NCI-H82 (cell line): ENCODE measurements around the gene CPNE4.

Experiments used
- DNase-seq: peaks from one replicate; lab custom pipeline; 2025; lab: John Stamatoyannopoulos, UW

CPNE4 gene

GRCh38 chr3:131880948-131881347 lies 153.9 kb downstream of the CPNE4 start:
- no peak for DNase-seq

- no peak for DNase-seq
Measured at GRCh38 chr3:131868203-131868602, 166.6 kb downstream of the CPNE4 start.

DNA sequence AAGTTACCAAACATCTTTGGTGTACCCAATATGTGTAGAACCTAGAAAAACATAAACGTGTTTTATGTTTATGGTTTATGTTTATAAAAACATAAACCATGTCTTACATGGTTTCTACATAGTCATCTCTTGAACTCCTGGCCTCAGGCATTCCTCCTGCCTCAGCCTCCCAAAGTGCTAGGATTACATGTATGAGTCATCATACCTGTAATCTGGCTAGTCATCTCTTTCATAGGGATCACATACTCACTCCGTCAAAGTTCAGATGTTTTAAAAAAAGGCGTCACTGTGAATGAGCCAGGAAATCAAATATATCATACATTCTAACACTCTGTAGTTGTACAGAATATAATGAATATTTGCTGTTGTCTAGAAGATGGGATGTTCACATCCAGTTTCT lies 178.6 kb downstream of the CPNE4 start:
- no peak for DNase-seq

- DNase-seq = no peak
Measured at GRCh38 chr3:131850223-131850622, 184.6 kb downstream of the CPNE4 start.

GRCh38 chr3:131849616-131850015 lies 185.2 kb downstream of the CPNE4 start:
- peak; percentile 38 for DNase-seq

GRCh38 chr3:131847966-131848510 lies 186.8 kb downstream of the CPNE4 start:
- no peak for DNase-seq

DNA sequence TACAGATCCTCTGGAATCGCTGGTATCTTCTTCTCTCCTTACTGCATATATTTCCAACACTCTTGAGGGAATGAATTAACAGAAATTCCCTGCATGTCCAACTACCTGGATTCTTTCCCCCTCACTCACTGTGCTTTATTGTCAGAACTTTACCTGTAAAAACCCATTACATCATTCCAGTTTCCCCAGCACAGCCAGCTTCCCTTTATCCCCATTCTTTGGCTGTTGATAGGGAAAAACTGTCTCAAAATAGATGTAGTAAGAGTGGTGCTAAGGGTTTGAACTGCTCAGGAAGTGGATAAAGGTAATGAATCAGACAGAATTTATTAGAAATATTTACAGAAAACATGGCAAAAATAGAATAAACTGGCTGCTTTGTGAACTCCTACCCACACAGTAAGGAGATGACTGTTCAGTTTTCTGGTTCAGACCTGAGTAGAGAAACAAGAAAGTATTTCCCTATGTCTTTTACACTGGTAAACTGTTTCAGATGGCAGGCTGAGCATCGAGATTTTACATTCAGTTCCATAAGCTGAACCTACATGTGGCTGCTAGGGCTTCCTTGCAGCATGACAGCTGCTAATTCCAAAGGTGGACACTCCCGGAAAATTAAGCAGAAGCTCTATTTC lies 188.4 kb downstream of the CPNE4 start:
- DNase-seq = no peak

DNA sequence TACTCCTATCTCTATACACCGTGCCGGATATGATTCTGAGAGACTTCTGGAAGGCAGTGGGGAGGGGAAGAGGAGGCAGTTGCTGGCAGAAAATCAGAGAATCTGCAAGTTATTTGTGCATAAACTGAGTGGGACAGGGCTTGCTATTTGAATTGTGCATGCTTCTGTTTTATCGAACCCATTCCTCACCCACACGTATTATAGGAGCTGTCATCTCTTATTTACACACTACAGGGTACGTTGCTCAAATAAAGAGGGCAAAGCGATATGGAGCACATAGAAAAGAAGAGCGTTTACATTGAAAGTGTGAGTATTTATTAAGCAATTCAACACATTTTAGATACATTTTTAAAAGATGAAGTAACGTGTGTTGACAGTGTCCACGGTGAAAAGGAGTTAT lies 191.6 kb downstream of the CPNE4 start:
- no peak for DNase-seq

- no peak for DNase-seq
Measured at GRCh38 chr3:131840156-131840797, 194.5 kb downstream of the CPNE4 start.

GRCh38 chr3:131835906-131836305 lies 198.9 kb downstream of the CPNE4 start:
- DNase-seq = no peak

DNA sequence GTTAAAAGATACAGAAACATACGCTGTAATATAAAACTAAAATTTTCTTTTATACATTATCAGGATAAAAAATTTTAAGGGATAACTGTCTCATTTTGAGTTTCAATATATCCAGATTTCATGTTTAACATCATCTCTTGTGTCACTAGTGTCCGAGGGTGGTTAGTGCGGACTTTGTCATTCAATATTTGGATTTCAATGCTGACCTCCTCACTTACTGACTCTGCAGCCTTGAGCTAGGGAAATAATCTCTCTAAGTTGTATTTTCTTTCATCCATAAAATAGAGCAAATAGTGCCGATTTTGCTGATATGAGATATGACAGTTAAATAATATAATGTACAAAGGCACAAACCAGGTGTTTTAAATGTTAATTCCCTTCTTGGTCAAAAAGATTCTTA lies 203.2 kb downstream of the CPNE4 start:
- no peak for DNase-seq

GRCh38 chr3:131821191-131821762 lies 213.5 kb downstream of the CPNE4 start:
- DNase-seq = no peak

DNA sequence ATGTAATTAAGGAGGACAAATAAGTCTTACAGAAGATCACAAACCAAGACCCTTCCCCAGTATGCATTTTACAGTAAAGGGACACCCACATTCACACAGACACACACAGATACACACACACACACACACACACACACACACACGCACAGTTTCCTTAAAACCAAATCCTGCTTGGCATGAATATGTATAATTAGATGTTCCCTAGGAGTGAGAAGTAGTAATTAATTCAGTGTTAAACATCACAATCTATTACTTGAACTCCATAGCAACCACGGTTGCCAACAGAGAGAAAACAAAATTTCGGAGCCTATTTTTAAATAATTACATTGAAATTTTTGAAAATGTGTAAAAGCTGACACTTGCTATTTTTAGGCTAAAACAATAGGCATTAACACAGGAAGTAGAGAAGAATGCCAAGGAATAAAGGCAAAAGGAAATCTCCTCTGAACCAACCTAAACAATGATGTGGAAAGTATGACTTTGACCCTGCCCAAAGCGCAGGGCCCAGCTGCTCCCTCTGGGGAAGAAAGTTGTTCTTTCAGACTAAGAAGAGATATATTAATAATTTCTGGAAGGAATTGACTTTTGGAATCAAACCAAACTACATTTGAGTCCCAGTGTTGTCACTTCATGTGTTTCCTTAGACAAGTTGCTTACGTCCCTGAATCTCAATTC lies 215.3 kb downstream of the CPNE4 start:
- no peak for DNase-seq

GRCh38 chr3:131812433-131812832 lies 222.4 kb downstream of the CPNE4 start:
- DNase-seq = no peak

- DNase-seq = no peak
Measured at GRCh38 chr3:131811481-131811880, 223.3 kb downstream of the CPNE4 start.

GRCh38 chr3:131807822-131808221 lies 227.0 kb downstream of the CPNE4 start:
- DNase-seq = no peak

DNA sequence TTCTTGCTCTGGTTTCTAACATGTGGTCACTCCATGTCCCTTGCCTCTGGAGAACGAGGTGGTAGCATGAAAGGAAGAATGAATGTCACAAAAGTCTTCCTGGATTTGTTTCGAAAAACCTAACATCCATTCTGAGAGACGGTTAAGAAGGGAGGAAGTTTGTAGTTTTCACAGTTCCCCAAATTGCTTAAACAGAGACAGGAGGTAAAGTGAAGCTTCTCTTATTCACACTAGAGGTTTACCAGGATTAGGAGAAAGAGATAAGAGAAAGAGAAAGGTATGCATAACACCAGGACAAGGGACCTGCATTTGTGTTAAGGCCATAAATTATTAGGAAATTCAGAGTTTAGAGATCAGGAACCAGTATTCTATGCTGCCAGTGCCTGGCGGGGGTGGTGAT lies 228.1 kb downstream of the CPNE4 start:
- no peak for DNase-seq

DNA sequence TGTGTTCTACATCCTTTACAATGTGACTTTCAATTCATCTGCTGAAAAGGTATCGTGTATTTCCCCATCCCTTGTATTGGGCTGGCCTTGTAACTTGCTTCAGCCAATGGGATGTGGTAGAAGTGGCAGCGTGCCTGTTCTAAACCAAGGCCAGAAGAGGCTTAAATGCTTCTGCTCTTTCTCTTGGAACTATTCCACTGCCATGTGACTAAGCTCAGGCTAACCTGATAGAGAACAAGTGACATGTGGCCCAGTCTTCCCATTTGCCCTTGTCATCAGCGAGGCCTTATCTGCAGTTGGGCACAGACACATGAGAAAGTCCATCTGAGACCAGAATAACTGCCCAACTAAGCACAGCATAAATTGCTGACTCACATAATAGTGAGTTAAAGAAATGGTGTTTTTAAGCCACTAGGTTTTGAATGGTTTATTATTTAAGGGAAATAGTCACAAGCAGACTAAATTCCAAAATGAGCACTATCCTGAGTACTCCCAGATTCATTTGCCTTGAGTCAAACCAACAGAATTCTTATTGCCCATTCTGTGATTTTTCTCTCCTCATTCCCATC lies 230.2 kb downstream of the CPNE4 start:
- DNase-seq = peak; percentile 15

DNA sequence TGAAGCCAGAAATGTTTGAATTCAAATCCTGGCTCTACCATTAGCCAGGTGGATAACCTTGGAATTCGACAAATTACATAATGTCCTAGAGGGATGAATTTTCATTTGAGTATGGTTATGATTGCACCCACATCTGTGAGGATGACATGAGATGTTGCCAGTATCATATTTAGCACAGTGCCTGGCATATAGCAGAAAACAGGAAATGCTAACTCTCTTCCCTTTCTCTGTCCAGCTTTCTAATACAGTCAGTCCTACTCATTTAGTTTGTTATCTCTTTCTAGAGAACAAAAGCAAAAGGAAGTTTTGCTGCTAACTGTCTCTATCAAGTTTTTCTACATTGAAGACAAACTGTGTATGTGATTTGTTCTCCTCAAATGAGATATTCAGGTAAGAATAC lies 231.7 kb downstream of the CPNE4 start:
- DNase-seq = no peak

DNA sequence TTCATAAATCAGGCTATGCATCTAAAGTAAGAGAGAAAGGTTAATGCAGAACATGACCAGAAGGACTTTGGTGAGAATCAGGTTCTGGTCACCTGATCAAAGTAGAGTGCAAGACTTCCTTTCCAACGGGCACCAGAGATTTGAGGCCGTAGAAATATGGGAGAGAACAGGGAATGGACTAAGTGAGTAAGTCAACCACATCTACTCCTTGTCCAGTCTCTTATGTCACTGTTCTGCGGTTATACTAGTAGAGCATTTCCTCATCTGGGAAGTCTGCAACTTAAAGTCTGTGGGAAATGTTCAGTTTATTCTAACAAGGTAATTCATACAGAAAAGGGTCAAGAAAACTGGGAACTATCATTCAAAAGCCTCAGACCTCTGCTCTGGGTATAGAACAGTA lies 232.8 kb downstream of the CPNE4 start:
- no peak for DNase-seq

GRCh38 chr3:131801566-131801965 lies 233.2 kb downstream of the CPNE4 start:
- no peak for DNase-seq

- DNase-seq = no peak
Measured at GRCh38 chr3:131797776-131798175, 237.0 kb downstream of the CPNE4 start.
